KMS-11 (cell line): Measurements from ENCODE around the gene IFI27L2.
"Not testable (repeated sequence)": the region's sequence is repeated elsewhere in the genome, so short reads cannot be mapped to it uniquely, and the experiment has no call there.

Experiments
- H2AFZ ChIP-seq: fragments of 200-600 bp; sonication (generic); 2 replicates; pipeline ENCODE4 v1.6.1; 2016; ENCODE audit warnings: antibody characterized with exemption, mixed run types, low read depth
- H3K27ac ChIP-seq: fragments of 200-600 bp; sonication (generic); 2 replicates; pipeline ENCODE4 v1.6.1; 2016; ENCODE audit warnings: mild to moderate bottlenecking, mixed run types
- H3K27me3 ChIP-seq: fragments of 200-600 bp; sonication (generic); 2 replicates; pipeline ENCODE4 v1.6.1; 2017; ENCODE audit warnings: mild to moderate bottlenecking, low read depth, mixed run types, moderate library complexity; ENCODE audit not compliant: insufficient read depth
- H3K36me3 ChIP-seq: fragments of 200-600 bp; sonication (generic); 2 replicates; pipeline ENCODE4 v1.6.1; 2017; ENCODE audit warnings: mild to moderate bottlenecking, mixed run types; ENCODE audit not compliant: insufficient read depth
- H3K4me1 ChIP-seq: fragments of 200-600 bp; sonication (generic); 2 replicates; pipeline ENCODE4 v1.6.1; 2016; ENCODE audit warnings: mild to moderate bottlenecking, low read depth, mixed run types; ENCODE audit not compliant: poor library complexity, severe bottlenecking
- H3K4me2 ChIP-seq: fragments of 200-600 bp; sonication (generic); 2 replicates; pipeline ENCODE4 v1.7.0; 2016; ENCODE audit warnings: mild to moderate bottlenecking, mixed run types
- H3K4me3 ChIP-seq: fragments of 200-600 bp; sonication (generic); IDR thresholded peaks from 2 replicates; pipeline ENCODE4 v1.6.1; 2017; ENCODE audit warnings: low read depth, low read length, mixed read lengths; ENCODE audit not compliant: insufficient read depth
- H3K79me2 ChIP-seq: fragments of 200-600 bp; sonication (generic); 2 replicates; pipeline ENCODE4 v1.6.1; 2016; ENCODE audit warnings: low read depth, mixed run types; ENCODE audit not compliant: insufficient read depth
- H3K9ac ChIP-seq: fragments of 200-600 bp; sonication (generic); 2 replicates; pipeline ENCODE4 v1.6.1; 2016; ENCODE audit warnings: mild to moderate bottlenecking, mixed run types
- H4K20me1 ChIP-seq: fragments of 200-600 bp; sonication (generic); 2 replicates; pipeline ENCODE4 v1.6.1; 2016; ENCODE audit warnings: mild to moderate bottlenecking, mixed run types; ENCODE audit not compliant: insufficient read depth
- TF ChIP-seq, protein P1 (sequence below): fragments of 200-600 bp; sonication (generic); conservative IDR thresholded peaks from 2 replicates; pipeline ENCODE4 v1.6.1; 2017; ENCODE audit warnings: low read depth, mild to moderate bottlenecking, antibody characterized with exemption, low read length, moderate library complexity, mixed read lengths

IFI27L2 gene

GRCh38 chr14:94161058-94161457 is 31.7 kb upstream of the IFI27L2 start:
- H3K4me2 ChIP-seq = no peak overlapping the region
- no peaks in the 10 kb centered on the region for H4K20me1 ChIP-seq
- H3K9ac ChIP-seq = no peak overlapping the region
- no peak overlapping the region for H3K27ac ChIP-seq
- TF ChIP-seq, protein P1, sequence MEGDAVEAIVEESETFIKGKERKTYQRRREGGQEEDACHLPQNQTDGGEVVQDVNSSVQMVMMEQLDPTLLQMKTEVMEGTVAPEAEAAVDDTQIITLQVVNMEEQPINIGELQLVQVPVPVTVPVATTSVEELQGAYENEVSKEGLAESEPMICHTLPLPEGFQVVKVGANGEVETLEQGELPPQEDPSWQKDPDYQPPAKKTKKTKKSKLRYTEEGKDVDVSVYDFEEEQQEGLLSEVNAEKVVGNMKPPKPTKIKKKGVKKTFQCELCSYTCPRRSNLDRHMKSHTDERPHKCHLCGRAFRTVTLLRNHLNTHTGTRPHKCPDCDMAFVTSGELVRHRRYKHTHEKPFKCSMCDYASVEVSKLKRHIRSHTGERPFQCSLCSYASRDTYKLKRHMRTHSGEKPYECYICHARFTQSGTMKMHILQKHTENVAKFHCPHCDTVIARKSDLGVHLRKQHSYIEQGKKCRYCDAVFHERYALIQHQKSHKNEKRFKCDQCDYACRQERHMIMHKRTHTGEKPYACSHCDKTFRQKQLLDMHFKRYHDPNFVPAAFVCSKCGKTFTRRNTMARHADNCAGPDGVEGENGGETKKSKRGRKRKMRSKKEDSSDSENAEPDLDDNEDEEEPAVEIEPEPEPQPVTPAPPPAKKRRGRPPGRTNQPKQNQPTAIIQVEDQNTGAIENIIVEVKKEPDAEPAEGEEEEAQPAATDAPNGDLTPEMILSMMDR = no peak
- no peaks in the 10 kb centered on the region for H3K27me3 ChIP-seq
- no peaks in the 10 kb centered on the region for H3K79me2 ChIP-seq
- no peak overlapping the region for H3K4me3 ChIP-seq
- H2AFZ ChIP-seq = no peak overlapping the region
- H3K4me1 ChIP-seq = no peaks in the 10 kb centered on the region
- no peaks in the 10 kb centered on the region for H3K36me3 ChIP-seq

GRCh38 chr14:94158239-94158883 is 29.0 kb upstream of the IFI27L2 start:
- Histone ChIP-seq H3K4me2 (no peak overlapping the region), H2AFZ (no peak overlapping the region), H3K79me2 (no peaks in the 10 kb centered on the region), H3K9ac (no peak overlapping the region), H3K4me1 (no peaks in the 10 kb centered on the region), H3K4me3 (no peak overlapping the region), H4K20me1 (no peaks in the 10 kb centered on the region), H3K27me3 (no peaks in the 10 kb centered on the region), H3K27ac (no peak overlapping the region), H3K36me3 (no peaks in the 10 kb centered on the region)
- TF ChIP-seq, protein P1 = no peak

GRCh38 chr14:94157197-94157596 is 27.8 kb upstream of the IFI27L2 start:
- TF ChIP-seq, protein P1 = no peak
- Histone ChIP-seq H2AFZ (no peak overlapping the region), H3K36me3 (no peaks in the 10 kb centered on the region), H3K4me1 (no peaks in the 10 kb centered on the region), H3K4me2 (no peak overlapping the region), H3K27ac (no peak overlapping the region), H3K27me3 (no peaks in the 10 kb centered on the region), H3K4me3 (no peak overlapping the region), H3K79me2 (no peaks in the 10 kb centered on the region), H3K9ac (no peak overlapping the region), H4K20me1 (no peaks in the 10 kb centered on the region)

- not testable (repeated sequence) for H3K27me3 ChIP-seq, H4K20me1 ChIP-seq, H3K4me2 ChIP-seq, H3K4me3 ChIP-seq, H3K36me3 ChIP-seq, H3K4me1 ChIP-seq, H3K9ac ChIP-seq, H2AFZ ChIP-seq, H3K27ac ChIP-seq, H3K79me2 ChIP-seq
Measured at GRCh38 chr14:94156143-94156542, 26.7 kb upstream of the IFI27L2 start.

GRCh38 chr14:94153750-94154342 is 24.4 kb upstream of the IFI27L2 start:
- Histone ChIP-seq H3K27ac (no peak overlapping the region), H3K4me2 (no peak overlapping the region), H3K27me3 (no peaks in the 10 kb centered on the region), H3K4me3 (no peak overlapping the region), H3K36me3 (no peaks in the 10 kb centered on the region), H3K79me2 (no peaks in the 10 kb centered on the region), H3K4me1 (no peaks in the 10 kb centered on the region), H2AFZ (no peak overlapping the region), H4K20me1 (no peaks in the 10 kb centered on the region), H3K9ac (no peak overlapping the region)
- TF ChIP-seq, protein P1 = no peak
